ENCODE measurements around the gene USP8.

Gene USP8

DNA sequence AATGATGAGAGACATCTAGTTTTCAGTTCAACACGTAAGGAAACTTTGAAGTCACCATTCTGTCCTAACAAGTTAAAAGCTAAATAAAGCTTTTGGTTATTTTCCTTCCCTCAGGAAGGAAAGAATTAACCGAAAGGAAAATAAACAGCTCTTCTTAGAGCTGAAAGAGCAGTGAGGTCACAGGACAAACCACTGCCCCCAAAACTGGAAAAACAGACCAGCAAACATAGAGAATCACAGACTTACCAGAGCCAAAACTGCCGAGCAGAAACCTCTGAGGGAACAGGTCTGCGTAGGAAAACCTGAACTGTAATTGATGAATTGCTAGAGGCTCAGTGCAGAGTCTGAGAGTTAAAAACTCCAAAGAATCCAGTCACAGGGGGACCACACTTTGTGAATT lies 107.6 kb downstream of the USP8 start:
- H3K4me3 ChIP-seq (ENCODE audit: low read depth, low read length) = peak overlapping the region; percentile 8
- TF ChIP-seq, protein P1, sequence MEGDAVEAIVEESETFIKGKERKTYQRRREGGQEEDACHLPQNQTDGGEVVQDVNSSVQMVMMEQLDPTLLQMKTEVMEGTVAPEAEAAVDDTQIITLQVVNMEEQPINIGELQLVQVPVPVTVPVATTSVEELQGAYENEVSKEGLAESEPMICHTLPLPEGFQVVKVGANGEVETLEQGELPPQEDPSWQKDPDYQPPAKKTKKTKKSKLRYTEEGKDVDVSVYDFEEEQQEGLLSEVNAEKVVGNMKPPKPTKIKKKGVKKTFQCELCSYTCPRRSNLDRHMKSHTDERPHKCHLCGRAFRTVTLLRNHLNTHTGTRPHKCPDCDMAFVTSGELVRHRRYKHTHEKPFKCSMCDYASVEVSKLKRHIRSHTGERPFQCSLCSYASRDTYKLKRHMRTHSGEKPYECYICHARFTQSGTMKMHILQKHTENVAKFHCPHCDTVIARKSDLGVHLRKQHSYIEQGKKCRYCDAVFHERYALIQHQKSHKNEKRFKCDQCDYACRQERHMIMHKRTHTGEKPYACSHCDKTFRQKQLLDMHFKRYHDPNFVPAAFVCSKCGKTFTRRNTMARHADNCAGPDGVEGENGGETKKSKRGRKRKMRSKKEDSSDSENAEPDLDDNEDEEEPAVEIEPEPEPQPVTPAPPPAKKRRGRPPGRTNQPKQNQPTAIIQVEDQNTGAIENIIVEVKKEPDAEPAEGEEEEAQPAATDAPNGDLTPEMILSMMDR (conservative IDR thresholded peaks at IDR 0.05; ENCODE audit: low read depth, low read length) = no peak
- peak; percentile 48 for DNase-seq (ENCODE audit: low read depth)

DNA sequence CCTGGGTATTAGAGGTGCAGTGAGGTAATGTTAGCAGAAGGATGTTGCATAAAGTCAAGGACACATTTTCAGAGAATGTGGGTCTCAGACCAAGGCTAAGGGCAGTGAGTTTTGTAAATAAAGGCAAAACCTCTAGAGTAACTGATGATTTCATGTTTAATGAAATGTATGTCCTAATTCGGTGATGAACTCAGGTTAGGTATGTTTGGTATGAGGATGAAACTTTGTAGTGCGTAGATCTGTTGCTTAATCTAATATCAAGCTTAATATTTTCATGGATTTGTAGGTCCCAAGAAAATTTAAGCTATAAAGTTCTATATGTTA lies 118.6 kb downstream of the USP8 start:
- DNase-seq (ENCODE audit: low read depth) = peak; percentile 85
- TF ChIP-seq, protein P1 (conservative IDR thresholded peaks at IDR 0.05; ENCODE audit: low read depth, low read length) = no peak
- no peak overlapping the region for H3K4me3 ChIP-seq (ENCODE audit: low read depth, low read length)

DNA sequence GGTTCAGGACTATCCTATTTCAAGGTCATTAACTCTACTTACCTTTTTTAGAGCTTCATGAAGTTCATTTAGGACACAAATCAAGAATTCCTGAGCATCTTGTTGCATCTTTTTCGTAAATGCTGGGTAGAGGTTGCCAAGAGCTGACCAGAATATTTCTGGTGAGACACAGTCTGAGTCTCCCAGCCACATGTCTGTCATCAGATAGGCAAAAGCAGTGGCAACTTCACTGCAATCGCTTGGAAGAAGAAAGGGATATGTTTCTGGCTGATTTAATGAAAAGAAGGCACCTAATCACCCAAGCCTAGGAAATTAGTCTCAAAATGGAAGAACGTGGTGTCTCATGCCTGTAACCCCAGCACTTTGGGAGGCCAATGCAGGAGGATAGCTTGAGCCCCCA lies 119.4 kb downstream of the USP8 start:
- no peak overlapping the region for H3K4me3 ChIP-seq (ENCODE audit: low read depth, low read length)
- TF ChIP-seq, protein P1 (conservative IDR thresholded peaks at IDR 0.05; ENCODE audit: low read depth, low read length) = no peak
- peak; percentile 30 for DNase-seq (ENCODE audit: low read depth)

DNA sequence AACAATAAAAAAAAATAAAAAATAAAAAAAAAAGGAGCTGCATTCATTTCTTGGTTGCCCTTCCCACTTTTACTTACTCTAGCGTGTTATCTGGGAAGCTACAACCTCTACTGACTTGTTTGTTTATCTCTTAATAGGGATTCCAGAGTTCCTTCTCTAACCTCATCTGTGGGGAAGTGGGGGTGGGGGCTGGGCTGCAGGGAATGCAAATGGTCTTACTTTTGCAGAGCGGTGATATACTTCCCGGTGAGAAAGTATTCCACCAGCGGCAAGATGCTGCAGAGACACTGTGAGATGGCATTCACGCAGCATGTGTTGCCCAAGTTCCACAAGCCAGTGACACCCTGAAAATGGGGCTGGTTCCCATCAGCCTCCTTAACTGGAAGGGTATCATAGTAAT lies 120.2 kb downstream of the USP8 start:
- H3K4me3 ChIP-seq (ENCODE audit: low read depth, low read length) = no peak overlapping the region
- DNase-seq (ENCODE audit: low read depth) = no peak
- TF ChIP-seq, protein P1 (conservative IDR thresholded peaks at IDR 0.05; ENCODE audit: low read depth, low read length) = no peak

DNA sequence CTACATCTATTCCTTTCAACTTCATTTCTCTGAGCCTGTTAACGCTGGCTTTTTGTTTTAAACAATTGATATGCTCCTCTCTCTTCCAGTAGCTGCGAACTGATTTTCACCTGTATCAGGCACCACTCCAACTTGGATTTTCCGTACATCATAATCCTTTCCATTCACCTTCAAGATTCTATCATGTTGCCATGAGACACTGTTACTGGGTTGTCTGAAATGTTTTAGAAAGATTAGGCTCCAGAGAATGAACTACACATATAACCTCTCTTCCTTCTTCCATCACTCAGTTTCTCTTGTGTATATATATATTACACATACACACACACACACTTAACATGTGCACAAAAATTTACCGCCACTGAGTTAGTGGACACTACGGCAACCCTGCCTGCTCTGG lies 122.4 kb downstream of the USP8 start, which contains the start of gene USP50:
USP50 (minus strand) TSS at position 101 of the 400 bp plus-strand sequence. CDS start 141 bp downstream, outside the sequence.
- TF ChIP-seq, protein P1 (conservative IDR thresholded peaks at IDR 0.05; ENCODE audit: low read depth, low read length) = no peak
- no peak for DNase-seq (ENCODE audit: low read depth)
- H3K4me3 ChIP-seq (ENCODE audit: low read depth, low read length) = no peak within 1 kb of the TSS

DNA sequence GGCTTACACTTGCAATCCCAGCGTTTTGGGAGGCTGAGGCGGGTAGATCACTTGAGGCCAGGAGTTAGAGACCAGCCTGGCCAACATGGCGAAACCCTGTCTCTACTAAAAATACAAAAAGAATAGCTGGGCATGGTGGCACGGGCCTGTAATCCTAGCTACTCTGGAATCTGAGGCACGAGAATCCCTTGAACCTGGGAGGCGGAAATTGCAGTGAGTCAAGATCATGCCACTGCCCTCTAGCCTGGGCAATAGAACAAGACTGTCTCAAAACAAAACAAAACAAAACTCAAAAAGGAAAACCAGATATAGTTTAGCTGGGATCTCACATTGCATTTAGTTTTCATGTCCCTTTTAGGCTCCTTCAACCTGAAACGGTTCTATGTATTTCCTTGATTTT lies 125.1 kb downstream of the USP8 start:
- no peak overlapping the region for H3K4me3 ChIP-seq (ENCODE audit: low read depth, low read length)
- TF ChIP-seq, protein P1 (conservative IDR thresholded peaks at IDR 0.05; ENCODE audit: low read depth, low read length) = no peak
- no peak for DNase-seq (ENCODE audit: low read depth)

DNA sequence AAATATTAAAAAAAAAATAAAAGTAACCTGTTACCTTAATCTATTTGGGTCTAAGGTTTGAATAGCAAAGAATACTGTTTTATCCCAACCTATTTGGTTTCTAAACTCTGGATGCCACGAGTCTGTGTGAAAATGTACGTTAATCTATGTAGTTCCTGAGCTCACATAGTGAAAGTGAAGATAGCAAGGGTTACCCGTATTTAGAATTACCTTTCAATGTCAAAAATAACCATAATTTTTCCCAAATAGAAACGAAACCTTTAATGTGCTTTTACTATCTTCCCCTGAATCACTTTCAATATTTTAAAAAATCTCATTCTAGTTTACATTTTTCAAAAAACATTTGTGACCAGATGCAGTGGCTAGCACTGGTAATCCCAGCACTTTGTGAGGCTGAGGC lies 128.0 kb downstream of the USP8 start:
- TF ChIP-seq, protein P1 (conservative IDR thresholded peaks at IDR 0.05; ENCODE audit: low read depth, low read length) = no peak
- no peak overlapping the region for H3K4me3 ChIP-seq (ENCODE audit: low read depth, low read length)
- DNase-seq (ENCODE audit: low read depth) = no peak

Measured in choroid plexus epithelial cell (primary cell).